K562 treated with DMSO at 1 percent for 48 hours (cell line): Measurements from ENCODE around the gene SENP2. TPM values are rescaled to one million over a fixed set of nuclear protein-coding genes. Genes with fewer than 3 reads are reported as not detected.

Source experiments
- total RNA-seq: library from RNA; unstranded; fragments of 300-600 nt; gene quantifications from 2 replicates; pipeline ENCODE4 v1.2.3, GENCODE V29; 2022; ENCODE audit warnings: low replicate concordance; ENCODE audit errors: extremely low read depth

The SENP2 gene
- not detected in 2 replicates for total RNA-seq

GRCh38 chr3:185585859-185586685 is at the start of gene SENP2:
SENP2 (plus strand) TSS chr3:185586295; CDS start chr3:185586414, 119 bp downstream.

GRCh38 chr3:185552358-185552877 is 33.7 kb upstream of the SENP2 start, which contains the start of gene LIPH:
LIPH (minus strand) TSS chr3:185552588; CDS start chr3:185552471, 117 bp downstream.

Other genes starting within 250 kb of the SENP2 start
- not detected in 2 replicates for gene MAP3K13, start 223.2 kb upstream of the SENP2 start, total RNA-seq
- not detected in 2 replicates for gene TMEM41A, start 87.3 kb upstream of the SENP2 start, total RNA-seq
- not detected in 2 replicates for gene LIPH, start 33.7 kb upstream of the SENP2 start, total RNA-seq
- gene IGF2BP2, start 238.7 kb downstream of the SENP2 start, total RNA-seq = not detected in 2 replicates